ENCODE data around the gene CHRNB4.
A peak's percentile ranks its signal among the peaks of the same experiment; 100 is the strongest.

The CHRNB4 gene

GRCh38 chr15:78635346-78635745, 5.7 kb downstream of the CHRNB4 start:
- H4K5ac ChIP-seq (ENCODE audit: low read length): no peak overlapping the region
- H2BK5ac ChIP-seq (ENCODE audit: low read length): no peak overlapping the region
- H2BK15ac ChIP-seq (replicated peaks; ENCODE audit: low read depth): no peak overlapping the region
- H3K4me1 ChIP-seq (ENCODE audit: control insufficient read depth, low read depth, low read length): no peaks in the 10 kb centered on the region
- no peaks in the 10 kb centered on the region for H3K27me3 ChIP-seq (ENCODE audit: insufficient read depth, low read length, poor library complexity)
- H2BK120ac ChIP-seq (ENCODE audit: low read depth, low read length): no peak overlapping the region
- no peak overlapping the region for H3K9ac ChIP-seq (ENCODE audit: low read length)
- no peak for DNase-seq
- H3K79me2 ChIP-seq (ENCODE audit: control insufficient read depth, insufficient read depth, low read length): no peaks in the 10 kb centered on the region
- no peak overlapping the region for H3K4ac ChIP-seq (ENCODE audit: low read depth, low read length)
- H4K8ac ChIP-seq (ENCODE audit: low read depth, low read length): no peak overlapping the region
- H3K56ac ChIP-seq (ENCODE audit: low read length): no peak overlapping the region
- H3K23ac ChIP-seq (ENCODE audit: low read length): no peak overlapping the region
- H3K36me3 ChIP-seq (ENCODE audit: control insufficient read depth, insufficient read depth, low read length): no peaks in the 10 kb centered on the region
- no peaks in the 10 kb centered on the region for H3K79me1 ChIP-seq (ENCODE audit: low read length)
- no peak overlapping the region for H3K27ac ChIP-seq (ENCODE audit: low read depth, low read length)
- no CpG with 5 or more reads among the region's 10 CpGs for WGBS (ENCODE audit: extremely low coverage, insufficient coverage, low lambda C conversion rate)
- no peak overlapping the region for H3K4me3 ChIP-seq (ENCODE audit: low read length)
- no peak overlapping the region for H3K4me2 ChIP-seq (ENCODE audit: low read length)
- no peak overlapping the region for H2AK5ac ChIP-seq (ENCODE audit: low read length)
- no peak overlapping the region for H3K18ac ChIP-seq (ENCODE audit: low read length)

GRCh38 chr15:78634210-78635145, 6.5 kb downstream of the CHRNB4 start:
- Histone ChIP-seq H3K4me1 (ENCODE audit: control insufficient read depth, low read depth, low read length) (no peaks in the 10 kb centered on the region), H2BK15ac (replicated peaks; ENCODE audit: low read depth) (no peak overlapping the region), H3K9ac (ENCODE audit: low read length) (no peak overlapping the region), H3K36me3 (ENCODE audit: control insufficient read depth, insufficient read depth, low read length) (no peaks in the 10 kb centered on the region), H3K23ac (ENCODE audit: low read length) (no peak overlapping the region), H3K79me1 (ENCODE audit: low read length) (no peaks in the 10 kb centered on the region), H2BK5ac (ENCODE audit: low read length) (no peak overlapping the region), H3K4ac (ENCODE audit: low read depth, low read length) (no peak overlapping the region), H3K27me3 (ENCODE audit: insufficient read depth, low read length, poor library complexity) (no peaks in the 10 kb centered on the region), H3K27ac (ENCODE audit: low read depth, low read length) (no peak overlapping the region), H3K18ac (ENCODE audit: low read length) (no peak overlapping the region), H3K4me2 (ENCODE audit: low read length) (no peak overlapping the region), H2BK120ac (ENCODE audit: low read depth, low read length) (no peak overlapping the region), H3K79me2 (ENCODE audit: control insufficient read depth, insufficient read depth, low read length) (no peaks in the 10 kb centered on the region), H2AK5ac (ENCODE audit: low read length) (no peak overlapping the region), H4K5ac (ENCODE audit: low read length) (no peak overlapping the region), H3K56ac (ENCODE audit: low read length) (no peak overlapping the region), H4K8ac (ENCODE audit: low read depth, low read length) (no peak overlapping the region), H3K4me3 (ENCODE audit: low read length) (no peak overlapping the region)
- no CpG with 5 or more reads among the region's 12 CpGs for WGBS (ENCODE audit: extremely low coverage, insufficient coverage, low lambda C conversion rate)
- DNase-seq: no peak

- no peak overlapping the region for H3K4me3 ChIP-seq (ENCODE audit: low read length)
- no peak overlapping the region for H3K4ac ChIP-seq (ENCODE audit: low read depth, low read length)
- no peak overlapping the region for H2BK15ac ChIP-seq (replicated peaks; ENCODE audit: low read depth)
- no peak overlapping the region for H3K56ac ChIP-seq (ENCODE audit: low read length)
- no CpG with 5 or more reads among the region's 2 CpGs for WGBS (ENCODE audit: extremely low coverage, insufficient coverage, low lambda C conversion rate)
- no peak overlapping the region for H3K4me2 ChIP-seq (ENCODE audit: low read length)
- no peaks in the 10 kb centered on the region for H3K79me2 ChIP-seq (ENCODE audit: control insufficient read depth, insufficient read depth, low read length)
- DNase-seq: no peak
- no peaks in the 10 kb centered on the region for H3K36me3 ChIP-seq (ENCODE audit: control insufficient read depth, insufficient read depth, low read length)
- H3K27me3 ChIP-seq (ENCODE audit: insufficient read depth, low read length, poor library complexity): no peaks in the 10 kb centered on the region
- no peak overlapping the region for H3K27ac ChIP-seq (ENCODE audit: low read depth, low read length)
- no peaks in the 10 kb centered on the region for H3K79me1 ChIP-seq (ENCODE audit: low read length)
- no peak overlapping the region for H3K23ac ChIP-seq (ENCODE audit: low read length)
- no peak overlapping the region for H2AK5ac ChIP-seq (ENCODE audit: low read length)
- no peak overlapping the region for H2BK5ac ChIP-seq (ENCODE audit: low read length)
- H2BK120ac ChIP-seq (ENCODE audit: low read depth, low read length): no peak overlapping the region
- H4K5ac ChIP-seq (ENCODE audit: low read length): no peak overlapping the region
- no peak overlapping the region for H3K18ac ChIP-seq (ENCODE audit: low read length)
- no peak overlapping the region for H4K8ac ChIP-seq (ENCODE audit: low read depth, low read length)
- H3K9ac ChIP-seq (ENCODE audit: low read length): no peak overlapping the region
- H3K4me1 ChIP-seq (ENCODE audit: control insufficient read depth, low read depth, low read length): no peaks in the 10 kb centered on the region
Measured at GRCh38 chr15:78633348-78633747, 7.7 kb downstream of the CHRNB4 start.

GRCh38 chr15:78630886-78631633, 9.9 kb downstream of the CHRNB4 start:
- no peak overlapping the region for H2BK15ac ChIP-seq (replicated peaks; ENCODE audit: low read depth)
- H2BK120ac ChIP-seq (ENCODE audit: low read depth, low read length): no peak overlapping the region
- H2AK5ac ChIP-seq (ENCODE audit: low read length): peak overlapping the region; percentile 65
- H4K8ac ChIP-seq (ENCODE audit: low read depth, low read length): no peak overlapping the region
- H3K27ac ChIP-seq (ENCODE audit: low read depth, low read length): no peak overlapping the region
- no peak overlapping the region for H3K9ac ChIP-seq (ENCODE audit: low read length)
- H3K56ac ChIP-seq (ENCODE audit: low read length): peak overlapping the region; percentile 51
- no CpG with 5 or more reads among the region's 9 CpGs for WGBS (ENCODE audit: extremely low coverage, insufficient coverage, low lambda C conversion rate)
- no peaks in the 10 kb centered on the region for H3K79me1 ChIP-seq (ENCODE audit: low read length)
- DNase-seq: peak; percentile 20
- no peaks in the 10 kb centered on the region for H3K36me3 ChIP-seq (ENCODE audit: control insufficient read depth, insufficient read depth, low read length)
- H3K23ac ChIP-seq (ENCODE audit: low read length): no peak overlapping the region
- peak overlapping the region; percentile 48 for H2BK5ac ChIP-seq (ENCODE audit: low read length)
- no peak overlapping the region for H3K4me2 ChIP-seq (ENCODE audit: low read length)
- H3K4ac ChIP-seq (ENCODE audit: low read depth, low read length): no peak overlapping the region
- H3K79me2 ChIP-seq (ENCODE audit: control insufficient read depth, insufficient read depth, low read length): no peaks in the 10 kb centered on the region
- no peak overlapping the region for H3K4me3 ChIP-seq (ENCODE audit: low read length)
- no peak overlapping the region for H4K5ac ChIP-seq (ENCODE audit: low read length)
- H3K27me3 ChIP-seq (ENCODE audit: insufficient read depth, low read length, poor library complexity): no peaks in the 10 kb centered on the region
- no peaks in the 10 kb centered on the region for H3K4me1 ChIP-seq (ENCODE audit: control insufficient read depth, low read depth, low read length)
- H3K18ac ChIP-seq (ENCODE audit: low read length): no peak overlapping the region

- no peak overlapping the region for H2BK120ac ChIP-seq (ENCODE audit: low read depth, low read length)
- no peak overlapping the region for H2BK15ac ChIP-seq (replicated peaks; ENCODE audit: low read depth)
- WGBS (ENCODE audit: extremely low coverage, insufficient coverage, low lambda C conversion rate): no CpG with 5 or more reads among the region's 12 CpGs
- no peak overlapping the region for H3K27ac ChIP-seq (ENCODE audit: low read depth, low read length)
- H2AK5ac ChIP-seq (ENCODE audit: low read length): no peak overlapping the region
- H2BK5ac ChIP-seq (ENCODE audit: low read length): no peak overlapping the region
- H3K23ac ChIP-seq (ENCODE audit: low read length): no peak overlapping the region
- H4K8ac ChIP-seq (ENCODE audit: low read depth, low read length): no peak overlapping the region
- H3K4me2 ChIP-seq (ENCODE audit: low read length): no peak overlapping the region
- H3K4me1 ChIP-seq (ENCODE audit: control insufficient read depth, low read depth, low read length): no peaks in the 10 kb centered on the region
- no peaks in the 10 kb centered on the region for H3K79me1 ChIP-seq (ENCODE audit: low read length)
- no peak for DNase-seq
- no peaks in the 10 kb centered on the region for H3K36me3 ChIP-seq (ENCODE audit: control insufficient read depth, insufficient read depth, low read length)
- H3K4ac ChIP-seq (ENCODE audit: low read depth, low read length): no peak overlapping the region
- H3K27me3 ChIP-seq (ENCODE audit: insufficient read depth, low read length, poor library complexity): no peaks in the 10 kb centered on the region
- H4K5ac ChIP-seq (ENCODE audit: low read length): no peak overlapping the region
- H3K18ac ChIP-seq (ENCODE audit: low read length): no peak overlapping the region
- H3K4me3 ChIP-seq (ENCODE audit: low read length): no peak overlapping the region
- H3K79me2 ChIP-seq (ENCODE audit: control insufficient read depth, insufficient read depth, low read length): no peaks in the 10 kb centered on the region
- no peak overlapping the region for H3K9ac ChIP-seq (ENCODE audit: low read length)
- no peak overlapping the region for H3K56ac ChIP-seq (ENCODE audit: low read length)
Measured at GRCh38 chr15:78629716-78630065, 11.3 kb downstream of the CHRNB4 start.
